Non-pigmented ciliary epithelial cell (primary cell): ENCODE measurements around the gene RNFT2.
"Not testable (repeated sequence)": the region's sequence is repeated elsewhere in the genome, so short reads cannot be mapped to it uniquely, and the experiment has no call there.

Source experiments
- DNase-seq: peaks from one replicate; pipeline ENCODE4 v3.0.0-alpha.2; 2010; ENCODE audit warnings: low read depth

RNFT2 gene

GRCh38 chr12:116744766-116745165 lies 6.7 kb downstream of the RNFT2 start:
- no peak for DNase-seq

- no peak for DNase-seq
Observed at GRCh38 chr12:116745554-116745953, 7.4 kb downstream of the RNFT2 start.

GRCh38 chr12:116749884-116750283 lies 11.8 kb downstream of the RNFT2 start:
- no peak for DNase-seq

GRCh38 chr12:116750298-116750697 lies 12.2 kb downstream of the RNFT2 start:
- DNase-seq: no peak

GRCh38 chr12:116754097-116754496 lies 16.0 kb downstream of the RNFT2 start:
- not testable (repeated sequence) for DNase-seq

- DNase-seq: not testable (repeated sequence)
Observed at GRCh38 chr12:116754783-116755182, 16.7 kb downstream of the RNFT2 start.

- no peak for DNase-seq
Observed at GRCh38 chr12:116759783-116760621, 21.9 kb downstream of the RNFT2 start.

GRCh38 chr12:116760622-116761020 lies 22.5 kb downstream of the RNFT2 start:
- DNase-seq: no peak

- DNase-seq: no peak
Observed at GRCh38 chr12:116761499-116761898, 23.4 kb downstream of the RNFT2 start.

GRCh38 chr12:116765271-116765670 lies 27.2 kb downstream of the RNFT2 start:
- no peak for DNase-seq

- no peak for DNase-seq
Observed at GRCh38 chr12:116766285-116766684, 28.2 kb downstream of the RNFT2 start.

GRCh38 chr12:116766746-116767145 lies 28.6 kb downstream of the RNFT2 start:
- DNase-seq: no peak

- no peak for DNase-seq
Observed at GRCh38 chr12:116771651-116772050, 33.5 kb downstream of the RNFT2 start.

- DNase-seq: no peak
Observed at GRCh38 chr12:116773276-116773731, 35.2 kb downstream of the RNFT2 start.

GRCh38 chr12:116774020-116774419 lies 35.9 kb downstream of the RNFT2 start:
- no peak for DNase-seq

- no peak for DNase-seq
Observed at GRCh38 chr12:116777245-116777644, 39.1 kb downstream of the RNFT2 start.

- DNase-seq: no peak
Observed at GRCh38 chr12:116779597-116779996, 41.5 kb downstream of the RNFT2 start.

GRCh38 chr12:116780942-116781341 lies 42.8 kb downstream of the RNFT2 start:
- DNase-seq: no peak

GRCh38 chr12:116783525-116784237 lies 45.6 kb downstream of the RNFT2 start:
- no peak for DNase-seq

- DNase-seq: no peak
Observed at GRCh38 chr12:116784238-116784612, 46.1 kb downstream of the RNFT2 start.

GRCh38 chr12:116789562-116789961 lies 51.4 kb downstream of the RNFT2 start:
- DNase-seq: not testable (repeated sequence)

- DNase-seq: no peak
Observed at GRCh38 chr12:116790066-116790465, 52.0 kb downstream of the RNFT2 start.

GRCh38 chr12:116792403-116792802 lies 54.3 kb downstream of the RNFT2 start:
- DNase-seq: no peak
